Ishikawa (cell line): ENCODE results near the gene GPER1.

Source experiments
- EP300 ChIP-seq: IDR thresholded peaks from 2 replicates; pipeline ENCODE4 v1.6.1; 2012; ENCODE audit warnings: borderline replicate concordance
- MAX ChIP-seq: IDR thresholded peaks from 2 replicates; pipeline ENCODE4 v1.6.1; 2012

GRCh38 chr7:1080921-1081255, 7.0 kb upstream of the GPER1 start:
- TF ChIP-seq EP300 (no peak), MAX (no peak)
